Measurements from ENCODE around the gene FBLN1. TPM values are rescaled to one million over a fixed set of nuclear protein-coding genes. Genes with fewer than 3 reads are reported as not detected.

Gene FBLN1
- total RNA-seq = 100 to 1,000 TPM in 2 of 4 donors, 10 to 100 TPM in 2; 33.7 to 546 (median 86.3) TPM

- TF ChIP-seq CTCF (IDR thresholded peaks at IDR 0.05) (no peak), POLR2A (IDR thresholded peaks at IDR 0.05) (peak in 1 of 4 donors; percentile 25)
- H3K27ac ChIP-seq = peak within 1 kb of the TSS; percentile 81 to 90 (median 86)
- no peaks in the 10 kb centered on the region for H3K36me3 ChIP-seq
- peak within 1 kb of the TSS; percentile 49 to 78 (median 58) for H3K4me3 ChIP-seq
- peaks cover 0 to 48% (median 0%) of the 10 kb centered on the region in 4 donors for H3K27me3 ChIP-seq
- H3K9me3 ChIP-seq = no peaks in the 10 kb centered on the region
- intact Hi-C loops (cut with DNase I) = no loop called here
- WGBS, 2 donors = 10 to 24% methylated on average over 9 of the region's 89 CpGs
- DNase-seq = no peak
- peaks cover 18 to 94% (median 27%) of the 10 kb centered on the region in 3 donors for H3K4me1 ChIP-seq
Observed at GRCh38 chr22:45502215-45503049, at the start of gene FBLN1. FBLN1 (plus strand) TSS chr22:45502883; CDS start chr22:45502986, 103 bp downstream.

GRCh38 chr22:45453764-45454163 lies 48.9 kb upstream of the FBLN1 start:
- intact Hi-C loops (cut with DNase I) = no loop called here
- peaks cover 0 to 37% (median 27%) of the 10 kb centered on the region in 3 donors for H3K4me1 ChIP-seq

GRCh38 chr22:45454275-45454674 lies 48.4 kb upstream of the FBLN1 start:
- no peak overlapping the region for H3K4me3 ChIP-seq
- intact Hi-C loops (cut with DNase I) = no loop called here
- WGBS, 2 donors = 65 to 71% methylated on average over 4 of the region's 4 CpGs
- TF ChIP-seq CTCF (IDR thresholded peaks at IDR 0.05) = no peak
- no peak for TF ChIP-seq POLR2A (IDR thresholded peaks at IDR 0.05)
- no peaks in the 10 kb centered on the region for H3K27me3 ChIP-seq
- H3K36me3 ChIP-seq = no peaks in the 10 kb centered on the region
- H3K4me1 ChIP-seq = peaks cover 0 to 35% (median 27%) of the 10 kb centered on the region in 3 donors
- H3K9me3 ChIP-seq = no peaks in the 10 kb centered on the region
- peak overlapping the region in 2 of 4 donors; percentile 68 to 84 for H3K27ac ChIP-seq
- DNase-seq = no peak

More at GRCh38 chr22:45453764-45454163, 48.9 kb upstream of the FBLN1 start:
- no peak for DNase-seq
- TF ChIP-seq CTCF (IDR thresholded peaks at IDR 0.05) (no peak), POLR2A (IDR thresholded peaks at IDR 0.05) (no peak)
- 83 to 90% methylated on average over 6 of the region's 6 CpGs for WGBS, 2 donors
- H3K4me3 ChIP-seq = no peak overlapping the region
- H3K36me3 ChIP-seq = no peaks in the 10 kb centered on the region
- no peaks in the 10 kb centered on the region for H3K9me3 ChIP-seq
- H3K27ac ChIP-seq = peak overlapping the region in 2 of 4 donors; percentile 68 to 84
- no peaks in the 10 kb centered on the region for H3K27me3 ChIP-seq

GRCh38 chr22:45455212-45455611 lies 47.5 kb upstream of the FBLN1 start:
- H3K27me3 ChIP-seq = no peaks in the 10 kb centered on the region
- 79 to 82% methylated on average over 5 to 7 of the region's 14 CpGs for WGBS, 2 donors
- H3K4me3 ChIP-seq = no peak overlapping the region
- H3K27ac ChIP-seq = no peak overlapping the region
- intact Hi-C loops (cut with DNase I) = no loop called here
- no peaks in the 10 kb centered on the region for H3K9me3 ChIP-seq
- H3K4me1 ChIP-seq = peaks cover 0 to 30% (median 27%) of the 10 kb centered on the region in 3 donors
- no peaks in the 10 kb centered on the region for H3K36me3 ChIP-seq
- DNase-seq = no peak
- TF ChIP-seq CTCF (IDR thresholded peaks at IDR 0.05) = no peak
- no peak for TF ChIP-seq POLR2A (IDR thresholded peaks at IDR 0.05)

GRCh38 chr22:45455621-45456020 lies 47.1 kb upstream of the FBLN1 start:
- Histone ChIP-seq H3K27ac (no peak overlapping the region), H3K27me3 (no peaks in the 10 kb centered on the region), H3K4me1 (peaks cover 0 to 29% (median 23%) of the 10 kb centered on the region in 3 donors), H3K4me3 (no peak overlapping the region), H3K36me3 (no peaks in the 10 kb centered on the region), H3K9me3 (no peaks in the 10 kb centered on the region)
- TF ChIP-seq POLR2A (IDR thresholded peaks at IDR 0.05) = no peak
- no peak for TF ChIP-seq CTCF (IDR thresholded peaks at IDR 0.05)
- no peak for DNase-seq
- WGBS, 2 donors = 96 to 100% methylated on average over 2 to 3 of the region's 4 CpGs
- intact Hi-C loops (cut with DNase I) = no loop called here
